Measurements from ENCODE around the gene ECI1.
"Not testable (repeated sequence)": the region's sequence is repeated elsewhere in the genome, so short reads cannot be mapped to it uniquely, and the experiment has no call there.

The ECI1 gene

GRCh38 chr16:2209258-2210008, 42.0 kb downstream of the ECI1 start:
- DNase-seq, result no peak

- no peak for DNase-seq
Observed at GRCh38 chr16:2208772-2209171, 42.6 kb downstream of the ECI1 start.

- DNase-seq, result no peak
Observed at GRCh38 chr16:2208308-2208707, 43.1 kb downstream of the ECI1 start.

GRCh38 chr16:2207872-2208271, 43.5 kb downstream of the ECI1 start:
- no peak for DNase-seq

GRCh38 chr16:2206780-2207433, 44.5 kb downstream of the ECI1 start:
- DNase-seq, result no peak

- DNase-seq, result no peak
Observed at GRCh38 chr16:2206420-2206779, 45.0 kb downstream of the ECI1 start.

GRCh38 chr16:2205967-2206313, 45.4 kb downstream of the ECI1 start:
- no peak for DNase-seq

GRCh38 chr16:2205104-2205966, 46.1 kb downstream of the ECI1 start, which contains the start of gene MLST8:
Gene MLST8, plus strand, starts transcription at chr16:2205454. Its CDS starts 632 bp downstream, at chr16:2206086.
- peak; percentile 83 to 94 (median 88) for DNase-seq

GRCh38 chr16:2204416-2205103, 46.8 kb downstream of the ECI1 start:
- DNase-seq, result no peak

- not testable (repeated sequence) for DNase-seq
Observed at GRCh38 chr16:2203119-2203688, 48.2 kb downstream of the ECI1 start.

- no peak for DNase-seq
Observed at GRCh38 chr16:2200313-2200712, 51.1 kb downstream of the ECI1 start.

GRCh38 chr16:2199621-2200139, 51.7 kb downstream of the ECI1 start:
- no peak for DNase-seq

GRCh38 chr16:2199095-2199494, 52.3 kb downstream of the ECI1 start:
- DNase-seq, result no peak

- DNase-seq, result no peak
Observed at GRCh38 chr16:2198283-2198682, 53.1 kb downstream of the ECI1 start.

- no peak for DNase-seq
Observed at GRCh38 chr16:2197765-2198164, 53.6 kb downstream of the ECI1 start.

GRCh38 chr16:2196981-2197511, 54.3 kb downstream of the ECI1 start:
- DNase-seq, result no peak

GRCh38 chr16:2196162-2196980, 55.0 kb downstream of the ECI1 start, which contains the start of gene CASKIN1:
Gene CASKIN1, minus strand, starts transcription at chr16:2196605. Its CDS starts 173 bp downstream, at chr16:2196432.
- DNase-seq, result no peak

- DNase-seq, result no peak
Observed at GRCh38 chr16:2195322-2196161, 55.8 kb downstream of the ECI1 start.

GRCh38 chr16:2194852-2195321, 56.5 kb downstream of the ECI1 start:
- DNase-seq, result peak in 1 of 4 experiments; percentile 23

All from activated naive CD4-positive, alpha-beta T cell (primary cell).